Activated naive CD4-positive, alpha-beta T cell treated with anti-CD3 and anti-CD28 coated beads for 36 hours (primary cell): Measurements from ENCODE around the gene PAK3. TPM values are rescaled to one million over a fixed set of nuclear protein-coding genes. Genes with fewer than 3 reads are reported as not detected.

Experiments used
- CTCF ChIA-PET: fragments of 350-600 bp; sonication (Branson Sonifier 250); formaldehyde crosslinking; loops from one replicate; lab custom pipeline; 2021; ENCODE audit warnings: antibody characterized with exemption; lab: Charles Lee
- DNase-seq: peaks from one replicate; pipeline ENCODE4 v3.0.0-alpha.2; 2020
- H3K27ac Mint-ChIP-seq: one replicate; pipeline ENCODE4 v1.8.0; 2021; ENCODE audit warnings: mild to moderate bottlenecking, mixed read lengths
- H3K27me3 Mint-ChIP-seq: one replicate; pipeline ENCODE4 v1.8.0; 2021; ENCODE audit warnings: low read depth, mixed read lengths
- H3K36me3 Mint-ChIP-seq: one replicate; pipeline ENCODE4 v1.8.0; 2021; ENCODE audit warnings: low read depth, mixed read lengths
- H3K4me1 Mint-ChIP-seq: one replicate; pipeline ENCODE4 v1.8.0; 2021; ENCODE audit warnings: low read depth, mixed read lengths
- H3K4me3 Mint-ChIP-seq: one replicate; pipeline ENCODE4 v1.8.0; 2021; ENCODE audit warnings: mild to moderate bottlenecking, moderate library complexity, mixed read lengths
- H3K9me3 Mint-ChIP-seq: one replicate; pipeline ENCODE4 v1.8.0; 2021; ENCODE audit warnings: mixed read lengths
- intact Hi-C: fragments of 100-400 bp; cut with micrococcal nuclease; formaldehyde crosslinking; loops from one replicate; pipeline ENCODE4 v1.15.1; 2023
- total RNA-seq, 2 experiments: library from RNA; stranded (reverse); gene quantifications; one replicate each; pipeline ENCODE4 v1.2.3, GENCODE V29; 2021

Gene PAK3
- total RNA-seq, 2 experiments from 2014 or later: 0.55 to 0.64 TPM

- H3K4me1 Mint-ChIP-seq: no peaks in the 10 kb centered on the region
These were observed 104.3 kb downstream of the PAK3 start for GRCh38 chrX:111200327-111200726.

GRCh38 chrX:111207851-111208250 is 111.9 kb downstream of the PAK3 start:
- no peak overlapping the region for H3K4me3 Mint-ChIP-seq
- no peaks in the 10 kb centered on the region for H3K27me3 Mint-ChIP-seq
- H3K36me3 Mint-ChIP-seq: no peaks in the 10 kb centered on the region
- CTCF ChIA-PET: no interaction called here
- no peak for DNase-seq
- intact Hi-C loops: no loop called here
- H3K4me1 Mint-ChIP-seq: no peaks in the 10 kb centered on the region
- H3K27ac Mint-ChIP-seq: no peak overlapping the region
- no peaks in the 10 kb centered on the region for H3K9me3 Mint-ChIP-seq

More at GRCh38 chrX:111200327-111200726, 104.3 kb downstream of the PAK3 start:
- CTCF ChIA-PET: interaction anchor here (0.6 kb wide), 1 partner anchor 91 kb away, joined by 4 read pairs; no protein-coding TSS in a partner anchor
- DNase-seq: no peak
- H3K9me3 Mint-ChIP-seq: no peaks in the 10 kb centered on the region
- H3K27ac Mint-ChIP-seq: no peak overlapping the region
- H3K4me3 Mint-ChIP-seq: no peak overlapping the region
- intact Hi-C loops: no loop called here
- H3K27me3 Mint-ChIP-seq: no peaks in the 10 kb centered on the region
- no peaks in the 10 kb centered on the region for H3K36me3 Mint-ChIP-seq

DNA sequence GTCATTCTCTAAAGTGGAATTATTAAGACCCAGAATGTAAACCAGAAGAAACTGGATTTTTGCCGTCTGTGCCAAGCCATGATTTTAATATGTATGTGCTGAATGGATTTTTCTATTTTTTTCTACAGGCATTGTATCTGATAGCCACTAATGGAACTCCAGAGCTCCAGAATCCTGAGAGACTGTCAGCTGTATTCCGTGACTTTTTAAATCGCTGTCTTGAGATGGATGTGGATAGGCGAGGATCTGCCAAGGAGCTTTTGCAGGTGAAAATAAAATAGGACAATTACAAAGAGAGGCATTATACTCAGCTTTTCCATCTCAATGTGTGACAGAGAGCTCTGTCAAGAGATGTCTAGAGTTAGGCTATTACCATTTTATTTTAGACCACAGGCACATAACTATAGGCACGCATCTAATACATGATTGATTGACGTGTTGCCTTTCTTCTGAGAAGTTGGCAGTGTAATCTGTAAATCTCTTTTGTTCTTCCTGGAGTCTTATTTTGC is 120.4 kb downstream of the PAK3 start:
- CTCF ChIA-PET: interaction anchor here (0.6 kb wide), 1 partner anchor 129 kb away, joined by 5 read pairs; no protein-coding TSS in a partner anchor
- H3K36me3 Mint-ChIP-seq: no peaks in the 10 kb centered on the region
- H3K4me1 Mint-ChIP-seq: no peaks in the 10 kb centered on the region
- H3K9me3 Mint-ChIP-seq: no peaks in the 10 kb centered on the region
- H3K27ac Mint-ChIP-seq: no peak overlapping the region
- intact Hi-C loops: no loop called here
- H3K27me3 Mint-ChIP-seq: no peaks in the 10 kb centered on the region
- no peak for DNase-seq
- no peak overlapping the region for H3K4me3 Mint-ChIP-seq

- peaks cover 4% of the 10 kb centered on the region for H3K27me3 Mint-ChIP-seq
- H3K36me3 Mint-ChIP-seq: no peaks in the 10 kb centered on the region
- intact Hi-C loops: loop anchor here (1.0 to 5.0 kb wide), 5 partner anchors 76 to 792 kb away; no protein-coding TSS in a partner anchor
- no peak overlapping the region for H3K27ac Mint-ChIP-seq
- H3K4me3 Mint-ChIP-seq: no peak overlapping the region
- no peak for DNase-seq
- CTCF ChIA-PET: interaction anchor here (0.7 to 2.0 kb wide), 7 partner anchors 9 to 391 kb away, joined by 3 to 4 read pairs (median 3); no protein-coding TSS in a partner anchor
- H3K9me3 Mint-ChIP-seq: no peaks in the 10 kb centered on the region
- H3K4me1 Mint-ChIP-seq: no peaks in the 10 kb centered on the region
These were observed 148.3 kb downstream of the PAK3 start for GRCh38 chrX:111244235-111244750.

GRCh38 chrX:111254896-111255693 is 159.1 kb downstream of the PAK3 start:
- H3K4me3 Mint-ChIP-seq: no peak overlapping the region
- no peak overlapping the region for H3K27ac Mint-ChIP-seq
- intact Hi-C loops: no loop called here
- no peaks in the 10 kb centered on the region for H3K27me3 Mint-ChIP-seq
- H3K4me1 Mint-ChIP-seq: no peaks in the 10 kb centered on the region
- H3K36me3 Mint-ChIP-seq: no peaks in the 10 kb centered on the region
- DNase-seq: no peak
- no peaks in the 10 kb centered on the region for H3K9me3 Mint-ChIP-seq
- CTCF ChIA-PET: no interaction called here

- Mint-ChIP-seq H3K9me3 (no peaks in the 10 kb centered on the region), H3K27ac (no peak overlapping the region), H3K36me3 (no peaks in the 10 kb centered on the region), H3K27me3 (no peaks in the 10 kb centered on the region), H3K4me3 (no peak overlapping the region), H3K4me1 (no peaks in the 10 kb centered on the region)
- CTCF ChIA-PET: interaction anchor here (0.5 kb wide), 1 partner anchor 216 kb away, joined by 3 read pairs; no protein-coding TSS in a partner anchor
- DNase-seq: no peak
- intact Hi-C loops: no loop called here
These were observed 161.7 kb downstream of the PAK3 start for GRCh38 chrX:111257733-111258132.

DNA sequence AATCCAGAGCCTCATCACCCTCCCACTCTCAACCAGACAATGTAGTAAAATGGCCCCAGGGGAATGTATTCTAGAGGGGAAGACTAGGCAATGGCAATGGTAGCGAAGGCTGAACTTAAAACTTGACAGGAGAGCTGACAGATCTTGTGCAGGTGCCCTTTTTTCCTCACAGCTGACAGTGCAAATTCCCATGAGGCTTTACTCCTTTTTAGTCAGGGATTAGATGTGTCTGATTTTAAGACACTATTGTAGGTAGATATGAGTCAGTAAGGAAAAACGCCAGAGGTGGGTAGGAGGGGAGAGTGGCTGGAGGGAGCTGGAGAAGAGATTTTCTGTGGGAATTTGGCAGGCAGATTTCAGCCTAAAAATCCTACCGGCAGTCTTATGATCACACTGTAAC is 163.6 kb downstream of the PAK3 start:
- intact Hi-C loops: no loop called here
- no peak for DNase-seq

DNA sequence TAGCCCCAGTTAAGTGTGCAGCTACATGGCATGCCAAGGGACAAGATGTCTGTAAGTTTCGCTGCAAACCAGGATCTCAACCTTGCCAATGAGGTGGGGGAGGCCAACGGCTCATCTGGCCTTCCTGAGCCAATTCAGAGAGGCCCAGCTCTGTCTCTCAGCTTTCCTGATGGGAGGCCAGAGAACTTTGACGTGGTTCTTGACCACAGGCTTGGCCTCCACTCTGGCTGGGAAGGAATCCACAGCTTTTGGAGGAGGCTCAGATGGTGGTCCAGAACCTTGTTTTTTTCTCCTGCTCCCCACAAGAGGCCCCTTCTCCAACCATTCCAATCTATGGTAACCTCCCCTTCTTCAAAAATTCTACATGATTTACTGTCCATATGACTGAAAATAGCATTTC is 164.5 kb downstream of the PAK3 start:
- Mint-ChIP-seq H3K27me3 (no peaks in the 10 kb centered on the region), H3K36me3 (no peaks in the 10 kb centered on the region), H3K9me3 (no peaks in the 10 kb centered on the region), H3K4me1 (no peaks in the 10 kb centered on the region), H3K27ac (no peak overlapping the region), H3K4me3 (no peak overlapping the region)
- intact Hi-C loops: no loop called here
- CTCF ChIA-PET: interaction anchor here (0.7 kb wide), 1 partner anchor 19 kb away, joined by 3 read pairs; no protein-coding TSS in a partner anchor
- DNase-seq: no peak

More for the DNA sequence above, 163.6 kb downstream of the PAK3 start:
- no peaks in the 10 kb centered on the region for H3K27me3 Mint-ChIP-seq
- CTCF ChIA-PET: no interaction called here
- H3K36me3 Mint-ChIP-seq: no peaks in the 10 kb centered on the region
- no peaks in the 10 kb centered on the region for H3K9me3 Mint-ChIP-seq
- H3K4me1 Mint-ChIP-seq: no peaks in the 10 kb centered on the region
- H3K4me3 Mint-ChIP-seq: no peak overlapping the region
- H3K27ac Mint-ChIP-seq: no peak overlapping the region

DNA sequence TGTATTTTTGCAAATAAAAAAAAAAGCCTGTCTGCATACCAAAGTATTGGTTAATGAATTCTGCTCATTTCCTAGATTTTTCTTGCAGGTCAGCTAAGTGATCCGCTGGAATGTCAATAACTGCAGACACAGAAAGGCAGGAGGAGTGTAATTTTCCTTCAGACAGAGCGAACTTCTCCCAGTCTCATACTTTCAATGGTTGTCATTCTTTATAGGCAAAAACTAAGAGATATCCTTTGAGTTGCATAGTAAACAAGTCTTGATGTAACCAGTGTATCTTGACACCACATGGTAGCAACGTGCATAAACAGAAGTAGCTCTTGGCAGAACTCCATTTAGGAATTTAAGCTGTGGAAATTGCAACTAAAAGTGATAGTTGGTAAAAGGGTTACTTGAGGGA is 166.1 kb downstream of the PAK3 start:
- Mint-ChIP-seq H3K9me3 (no peaks in the 10 kb centered on the region), H3K4me3 (no peak overlapping the region), H3K36me3 (no peaks in the 10 kb centered on the region), H3K27ac (no peak overlapping the region), H3K27me3 (no peaks in the 10 kb centered on the region), H3K4me1 (no peaks in the 10 kb centered on the region)
- DNase-seq: no peak
- CTCF ChIA-PET: no interaction called here
- intact Hi-C loops: no loop called here

DNA sequence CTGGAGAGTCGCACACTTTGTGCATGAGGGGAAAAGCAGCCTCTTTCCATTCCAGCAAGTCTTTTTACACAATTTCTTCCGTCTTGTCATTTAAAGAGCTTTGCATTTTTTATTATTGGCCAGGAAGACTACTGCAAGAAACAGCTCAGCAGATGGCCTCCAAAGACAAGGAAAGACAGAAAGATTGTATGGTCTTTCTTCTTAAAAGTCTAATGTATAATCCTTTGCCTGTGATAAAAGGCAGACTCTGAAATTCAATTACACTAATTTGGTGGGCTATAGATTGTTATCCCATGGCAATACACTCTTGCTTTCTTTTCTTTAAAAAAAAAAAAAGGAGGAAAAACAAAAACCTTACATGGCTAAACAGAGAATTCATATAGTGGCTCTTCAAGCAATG is 168.4 kb downstream of the PAK3 start:
- DNase-seq: no peak
- no peak overlapping the region for H3K27ac Mint-ChIP-seq
- intact Hi-C loops: no loop called here
- no peaks in the 10 kb centered on the region for H3K4me1 Mint-ChIP-seq
- CTCF ChIA-PET: no interaction called here
- H3K27me3 Mint-ChIP-seq: no peaks in the 10 kb centered on the region
- no peak overlapping the region for H3K4me3 Mint-ChIP-seq
- no peaks in the 10 kb centered on the region for H3K36me3 Mint-ChIP-seq
- no peaks in the 10 kb centered on the region for H3K9me3 Mint-ChIP-seq

DNA sequence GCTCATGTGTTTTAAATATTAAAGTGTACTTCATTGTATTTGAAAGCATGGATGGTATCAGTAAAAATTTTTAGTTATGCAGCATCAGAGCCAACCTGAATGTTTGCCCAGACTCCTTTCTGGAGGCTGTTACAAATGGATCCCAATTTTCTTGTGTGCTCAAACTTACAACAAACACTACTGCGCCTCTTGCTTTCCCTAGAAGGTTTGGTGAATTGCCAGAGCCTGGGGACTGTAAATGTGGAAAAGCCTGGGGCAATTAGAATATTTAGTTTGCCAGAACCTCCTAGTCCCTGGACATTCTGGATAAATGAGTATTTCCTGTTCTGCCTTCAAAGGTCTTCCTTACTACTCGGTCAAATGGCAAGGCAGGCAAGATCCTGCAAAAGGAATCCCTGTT is 169.5 kb downstream of the PAK3 start:
- no peaks in the 10 kb centered on the region for H3K36me3 Mint-ChIP-seq
- no peak overlapping the region for H3K27ac Mint-ChIP-seq
- H3K4me1 Mint-ChIP-seq: no peaks in the 10 kb centered on the region
- no peak for DNase-seq
- H3K9me3 Mint-ChIP-seq: no peaks in the 10 kb centered on the region
- no peak overlapping the region for H3K4me3 Mint-ChIP-seq
- no peaks in the 10 kb centered on the region for H3K27me3 Mint-ChIP-seq
- intact Hi-C loops: no loop called here
- CTCF ChIA-PET: no interaction called here

DNA sequence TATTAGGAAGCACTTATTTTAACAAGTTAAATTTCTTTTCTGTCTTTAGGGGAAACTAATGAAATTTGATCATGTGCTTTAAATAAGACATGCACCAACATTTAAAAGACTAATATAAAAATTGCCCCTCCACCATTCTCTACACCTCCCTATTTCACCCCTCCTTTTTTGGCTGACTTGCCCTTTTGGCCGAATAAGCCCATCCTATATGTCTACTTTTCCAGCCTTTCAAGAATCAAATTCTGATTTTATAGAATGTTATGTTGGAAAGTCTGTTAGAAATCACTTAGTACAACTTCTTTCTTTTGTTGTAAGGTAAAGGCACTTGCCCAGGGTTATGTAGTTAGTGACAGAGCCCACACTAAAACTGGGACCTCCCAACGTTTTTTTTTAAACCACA is 172.5 kb downstream of the PAK3 start:
- Mint-ChIP-seq H3K27ac (no peak overlapping the region), H3K4me3 (no peak overlapping the region), H3K27me3 (no peaks in the 10 kb centered on the region), H3K36me3 (no peaks in the 10 kb centered on the region), H3K4me1 (no peaks in the 10 kb centered on the region), H3K9me3 (no peaks in the 10 kb centered on the region)
- CTCF ChIA-PET: no interaction called here
- intact Hi-C loops: no loop called here
- DNase-seq: no peak

DNA sequence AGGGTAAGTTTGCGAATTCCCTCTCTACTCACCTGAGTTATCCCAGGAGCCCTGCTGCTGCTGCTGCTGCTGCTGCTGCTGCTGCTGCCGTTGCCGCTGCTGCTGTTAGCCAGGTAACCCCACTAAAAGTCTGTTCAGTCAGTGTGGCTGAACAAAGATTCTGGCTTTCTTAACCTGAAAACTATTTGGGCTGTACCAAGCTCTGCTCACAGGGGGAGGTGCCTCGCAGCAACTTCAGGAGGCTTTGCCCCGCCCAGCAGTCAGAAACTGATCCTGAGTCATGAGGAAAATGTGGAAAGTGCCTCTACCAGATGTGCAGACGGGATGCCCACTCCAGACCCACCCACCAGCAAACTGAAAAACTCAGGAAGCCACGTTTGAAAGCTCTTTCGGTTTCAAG is 174.3 kb downstream of the PAK3 start, which contains the start of gene CAPN6:
TSS of gene CAPN6 (minus strand) at position 145 of the 400 bp plus-strand sequence. CDS start 6,547 bp downstream, outside the sequence.
- intact Hi-C loops: no loop called here
- Mint-ChIP-seq H3K36me3 (no peaks in the 10 kb centered on the region), H3K27me3 (peaks cover 3% of the 10 kb centered on the region), H3K27ac (no peak within 1 kb of the TSS), H3K9me3 (no peaks in the 10 kb centered on the region), H3K4me3 (no peak within 1 kb of the TSS), H3K4me1 (no peaks in the 10 kb centered on the region)
- CTCF ChIA-PET: no interaction called here
- no peak for DNase-seq
